WTC11 (cell line): ENCODE data around the gene SS18. TPM values are rescaled to one million over a fixed set of nuclear protein-coding genes. Genes with fewer than 3 reads are reported as not detected.

Experiments used
- total RNA-seq: library from RNA; stranded (reverse); gene quantifications from 3 replicates; pipeline ENCODE4 v1.2.3, GENCODE V29; 2021

Gene SS18
- total RNA-seq, 1 experiment from 2014 or later: 73.0 TPM

Other genes with a start within 250 kb of the SS18 start
- gene PSMA8, start 43.3 kb upstream of the SS18 start, total RNA-seq: not detected in 3 replicates
- gene TAF4B, start 135.8 kb upstream of the SS18 start, total RNA-seq: 13.3 to 15.2 TPM (median 13.8 TPM) in 3 replicates